ENCODE results near the gene PTGER2. TPM values are rescaled to one million over a fixed set of nuclear protein-coding genes. Genes with fewer than 3 reads are reported as not detected.

Gene PTGER2
- total and polyA plus RNA-seq, 10 of the 15 experiments (the other 5 are each of a cell fraction or from before 2014, with no cell fraction given), result 0.03 to 1.6 (median 0.33) TPM

- ATAC-seq (no peak), FAIRE-seq (peak; percentile 73), DNase-seq (ENCODE audit: low read depth, low spot score) (no peak)
- H3K9me3 ChIP-seq (replicated peaks; ENCODE audit: control insufficient read depth, insufficient read depth, low read length), result peaks cover 3% of the 10 kb centered on the region; the same call in 1 of the 3 replicates
- peaks cover 12 to 19% of the 10 kb centered on the region in 2 experiments for H3K27me3 ChIP-seq (replicated peaks in 1 of 2; ENCODE audit: control insufficient read depth in 2 of 2, insufficient read depth in 2 of 2, low read length in 1 of 2)
- SMC1A ChIA-PET (ENCODE audit: uncharacterized antibody, unreplicated experiment), result no interaction called here
- CTCF ChIA-PET, result no interaction called here
- BruUV-seq (replicated peaks), result no TSS peak
- H2AFZ ChIP-seq (ENCODE audit: control insufficient read depth, low read depth, low read length), result no peak overlapping the region
- H3K27ac ChIP-seq (ENCODE audit: control insufficient read depth, insufficient read depth), result no peak overlapping the region
- no peak overlapping the region for H3K4me3 ChIP-seq
- POLR2A ChIA-PET, result no interaction called here
- no peaks in the 10 kb centered on the region for H3K36me3 ChIP-seq (ENCODE audit: control insufficient read depth in 2 of 2, insufficient read depth in 2 of 2, low read length in 1 of 2)
- in situ Hi-C loops (cut with MboI) (no loop called here), intact Hi-C loops (cut with micrococcal nuclease; ENCODE audit: unreplicated experiment) (no loop called here)
- H4K20me1 ChIP-seq (ENCODE audit: control insufficient read depth, insufficient read depth), result no peaks in the 10 kb centered on the region
- RAD21 ChIA-PET (ENCODE audit: unreplicated experiment), result interaction anchor here (0.5 kb wide), 1 partner anchor 25 kb away, joined by 3 read pairs; no protein-coding TSS in a partner anchor
- H3K4me2 ChIP-seq (ENCODE audit: control insufficient read depth, insufficient read depth), result no peak overlapping the region
- no peaks in the 10 kb centered on the region for H3K4me1 ChIP-seq (ENCODE audit: control insufficient read depth, insufficient read depth, low read length)
- TF ChIP-seq MTA3 (IDR thresholded peaks at IDR 0.05; ENCODE audit: borderline replicate concordance, low read length), result no peak
- TF ChIP-seq RB1 (IDR thresholded peaks at IDR 0.05; ENCODE audit: borderline replicate concordance), result no peak
- TF ChIP-seq NRF1 (conservative IDR thresholded peaks at IDR 0.05; ENCODE audit: low read depth, low read length), result no peak
- TF ChIP-seq WRNIP1 (IDR thresholded peaks at IDR 0.05; ENCODE audit: borderline replicate concordance, low read depth, low read length), result no peak
- TF ChIP-seq BRCA1 (IDR thresholded peaks at IDR 0.05; ENCODE audit: low read depth, low read length), result no peak
- TF ChIP-seq EED (IDR thresholded peaks at IDR 0.05; ENCODE audit: low read depth), result no peak
- TF ChIP-seq RUNX3 (IDR thresholded peaks at IDR 0.05; ENCODE audit: low read length), result no peak
- TF ChIP-seq JUND (IDR thresholded peaks at IDR 0.05; ENCODE audit: low read depth, low read length), result no peak
- no peak for TF ChIP-seq IKZF2 (IDR thresholded peaks at IDR 0.05)
- no peak for TF ChIP-seq BCLAF1 (IDR thresholded peaks at IDR 0.05)
- TF ChIP-seq SMC3 (IDR thresholded peaks at IDR 0.05; ENCODE audit: borderline replicate concordance, low read length), result no peak
- no peak for TF ChIP-seq ATF7 (IDR thresholded peaks at IDR 0.05; ENCODE audit: low read depth)
- TF ChIP-seq CUX1 (IDR thresholded peaks at IDR 0.05; ENCODE audit: insufficient replicate concordance, low read depth, low read length), result no peak
- no peak for TF ChIP-seq SIX5 (IDR thresholded peaks at IDR 0.05; ENCODE audit: low read depth, low read length, severe bottlenecking)
- no peak for TF ChIP-seq MAX (IDR thresholded peaks at IDR 0.05; ENCODE audit: low read depth, low read length)
- TF ChIP-seq MYC (IDR thresholded peaks at IDR 0.05; ENCODE audit: insufficient read depth, insufficient read length, insufficient replicate concordance, low read length, severe bottlenecking), result no peak
- no peaks in the 10 kb centered on the region for H3K79me2 ChIP-seq (ENCODE audit: control insufficient read depth, insufficient read depth, low read length)
- WGBS (ENCODE audit: insufficient coverage, insufficient replicate concordance, low lambda C conversion rate, missing lambda C conversion rate), result 9% methylated on average over 5 of the region's 5 CpGs
- H3K9ac ChIP-seq (ENCODE audit: control insufficient read depth, insufficient read depth, low read length), result no peak overlapping the region
Observed at GRCh38 chr14:52265253-52265652, 48.9 kb upstream of the PTGER2 start.
